SIG-M5 treated with dmso at 0.1 percent for 504 hours (cell line): Measurements from ENCODE around the gene LMX1A.
A peak's percentile ranks its signal among the peaks of the same experiment; 100 is the strongest.

Experiments
- DNase-seq: peaks from one replicate; lab custom pipeline; 2025; ENCODE audit not compliant: unreplicated experiment; lab: John Stamatoyannopoulos, UW

Gene LMX1A

GRCh38 chr1:165355977-165356811 is at the start of gene LMX1A:
TSS of gene LMX1A (minus strand) at chr1:165356715. CDS start at chr1:165355559, 1,156 bp downstream.
- DNase-seq: no peak

- DNase-seq: peak; percentile 22
Measured at GRCh38 chr1:165403835-165404482, 47.4 kb upstream of the LMX1A start.

GRCh38 chr1:165402517-165403111 is 46.1 kb upstream of the LMX1A start:
- no peak for DNase-seq

GRCh38 chr1:165397944-165398343 is 41.4 kb upstream of the LMX1A start:
- DNase-seq: peak; percentile 5

- DNase-seq: no peak
Measured at GRCh38 chr1:165395901-165396300, 39.4 kb upstream of the LMX1A start.

- DNase-seq: peak; percentile 46
Measured at GRCh38 chr1:165395478-165395877, 39.0 kb upstream of the LMX1A start.

GRCh38 chr1:165392634-165393571 is 36.4 kb upstream of the LMX1A start:
- DNase-seq: peak; percentile 94

GRCh38 chr1:165389609-165390008 is 33.1 kb upstream of the LMX1A start:
- DNase-seq: peak; percentile 9

- DNase-seq: no peak
Measured at GRCh38 chr1:165387961-165388360, 31.4 kb upstream of the LMX1A start.

GRCh38 chr1:165387505-165387904 is 31.0 kb upstream of the LMX1A start:
- no peak for DNase-seq

GRCh38 chr1:165383599-165384405 is 27.3 kb upstream of the LMX1A start:
- no peak for DNase-seq

- no peak for DNase-seq
Measured at GRCh38 chr1:165383067-165383466, 26.6 kb upstream of the LMX1A start.

- DNase-seq: no peak
Measured at GRCh38 chr1:165381745-165382505, 25.4 kb upstream of the LMX1A start.

GRCh38 chr1:165376811-165377311 is 20.3 kb upstream of the LMX1A start:
- no peak for DNase-seq

GRCh38 chr1:165376041-165376810 is 19.7 kb upstream of the LMX1A start:
- DNase-seq: no peak

- no peak for DNase-seq
Measured at GRCh38 chr1:165375623-165376022, 19.1 kb upstream of the LMX1A start.

- no peak for DNase-seq
Measured at GRCh38 chr1:165371588-165372225, 15.2 kb upstream of the LMX1A start.
